Endodermal cell (in vitro differentiated cells): ENCODE results near the gene GAN. TPM values are rescaled to one million over a fixed set of nuclear protein-coding genes. Genes with fewer than 3 reads are reported as not detected.

Experiments
- DNase-seq: peaks from one replicate; pipeline ENCODE4 v3.0.0-alpha.2; 2017
- H3K27ac ChIP-seq: 2 replicates; pipeline ENCODE4 v1.5.1; 2013; ENCODE audit warnings: mild to moderate bottlenecking, low read depth, low read length, moderate library complexity
- H3K27me3 ChIP-seq: 2 replicates; pipeline ENCODE4 v1.6.1; 2013; ENCODE audit warnings: mild to moderate bottlenecking, low read length, moderate library complexity; ENCODE audit not compliant: insufficient read depth, control insufficient read depth, poor library complexity, severe bottlenecking
- H3K36me3 ChIP-seq: 2 replicates; pipeline ENCODE4 v1.7.0; 2013; ENCODE audit warnings: mild to moderate bottlenecking, low read length, moderate library complexity; ENCODE audit not compliant: control insufficient read depth, insufficient read depth
- H3K4me1 ChIP-seq: one replicate; pipeline ENCODE4 v1.7.0; 2013; ENCODE audit warnings: low read length; ENCODE audit not compliant: control insufficient read depth, insufficient read depth
- H3K4me3 ChIP-seq: 2 replicates; pipeline ENCODE4 v1.5.1; 2013; ENCODE audit warnings: mild to moderate bottlenecking, low read length, moderate library complexity
- H3K9ac ChIP-seq: 2 replicates; pipeline ENCODE4 v1.6.1; 2013; ENCODE audit warnings: mild to moderate bottlenecking, low read length, moderate library complexity; ENCODE audit not compliant: poor library complexity, severe bottlenecking; ENCODE audit errors: extremely low read depth
- H3K9me3 ChIP-seq: 2 replicates; pipeline ENCODE4 v1.6.1; 2013; ENCODE audit warnings: mild to moderate bottlenecking, low read length, moderate library complexity; ENCODE audit not compliant: control insufficient read depth
- H3K27ac Mint-ChIP-seq: 2 replicates; pipeline ENCODE4 v1.8.0; 2020; ENCODE audit warnings: mixed read lengths
- H3K27me3 Mint-ChIP-seq: 2 replicates; pipeline ENCODE4 v1.8.0; 2021; ENCODE audit warnings: mild to moderate bottlenecking, mixed read lengths; ENCODE audit not compliant: insufficient read depth
- H3K36me3 Mint-ChIP-seq: 2 replicates; pipeline ENCODE4 v1.8.0; 2020; ENCODE audit warnings: low read depth, mixed read lengths
- H3K4me1 Mint-ChIP-seq: 2 replicates; pipeline ENCODE4 v1.8.0; 2020; ENCODE audit warnings: mixed read lengths
- H3K4me3 Mint-ChIP-seq: 2 replicates; pipeline ENCODE4 v1.8.0; 2020; ENCODE audit warnings: mild to moderate bottlenecking, moderate library complexity, mixed read lengths
- H3K9me3 Mint-ChIP-seq: 2 replicates; pipeline ENCODE4 v1.8.0; 2020; ENCODE audit warnings: mild to moderate bottlenecking, mixed read lengths
- CTCF ChIP-seq: fragments of 200-600 bp; sonication (generic); conservative IDR thresholded peaks from 2 replicates; pipeline ENCODE4 v1.5.0; 2021; ENCODE audit warnings: antibody characterized with exemption, mild to moderate bottlenecking
- WGBS, 2 experiments: methylation state at CpG; one replicate each; pipeline versions ENCODE4 v1.1.5 to v1.1.7; 2013; ENCODE audit warnings: missing lambda C conversion rate in 2 of 2, mixed read lengths in 1 of 2; ENCODE audit not compliant: insufficient coverage in 1 of 2, insufficient read length in 1 of 2; 5-methylcytosine and 5-hydroxymethylcytosine counted together
- total RNA-seq, 2 donors: library from RNA; stranded (reverse); fragmentation: NEBNext Ultra II Directional in 1 of 2; extraction: Animal tissue kit (Norgen Biotek cat#: 25700) in 1 of 2; gene quantifications; 2 replicates in 1 of 2; 3 replicates in 1 of 2; pipeline ENCODE4 v1.2.1, GENCODE V29; 2021

GAN gene
- total RNA-seq, 2 donors from 2014 or later: 23.4 to 28.9 TPM

GRCh38 chr16:81273223-81273950 is 41.4 kb upstream of the GAN start:
- H3K9me3 Mint-ChIP-seq: no peaks in the 10 kb centered on the region
- no peaks in the 10 kb centered on the region for H3K27me3 Mint-ChIP-seq
- H3K27ac Mint-ChIP-seq: no peak overlapping the region
- no peaks in the 10 kb centered on the region for H3K27me3 ChIP-seq
- H3K36me3 Mint-ChIP-seq: no peaks in the 10 kb centered on the region
- no peaks in the 10 kb centered on the region for H3K36me3 ChIP-seq
- H3K4me3 ChIP-seq: no peak overlapping the region
- 85 to 98% methylated on average over 6 to 10 of the region's 10 CpGs for WGBS, 2 experiments
- no peaks in the 10 kb centered on the region for H3K4me1 Mint-ChIP-seq
- no peak overlapping the region for H3K9ac ChIP-seq
- H3K9me3 ChIP-seq: no peaks in the 10 kb centered on the region
- H3K4me3 Mint-ChIP-seq: no peak overlapping the region
- H3K27ac ChIP-seq: no peak overlapping the region
- no peaks in the 10 kb centered on the region for H3K4me1 ChIP-seq
- TF ChIP-seq CTCF: no peak
- DNase-seq: no peak

DNA sequence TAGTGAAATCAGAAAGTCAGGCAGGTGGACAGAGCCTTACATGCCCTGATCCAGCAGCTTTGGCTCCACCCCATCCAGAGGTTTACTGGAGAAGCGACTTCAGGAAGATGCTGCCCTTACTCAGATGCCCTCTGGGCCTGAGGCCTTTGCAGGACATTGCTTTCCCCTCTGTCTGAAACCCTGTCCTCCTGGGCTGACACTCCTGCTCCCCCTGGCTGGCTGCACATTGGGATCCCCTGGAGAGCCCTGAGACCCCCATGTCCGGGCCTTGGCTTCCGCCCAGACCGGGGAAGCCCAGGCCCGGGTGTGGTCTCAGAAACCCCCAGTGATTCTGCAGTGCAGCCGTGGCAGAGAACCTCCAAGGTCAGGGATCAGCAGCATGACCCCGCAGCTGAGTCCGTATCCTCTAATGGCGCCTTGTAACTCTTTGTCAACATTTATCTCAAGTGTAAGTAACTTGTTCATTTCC is 39.7 kb upstream of the GAN start:
- no peaks in the 10 kb centered on the region for H3K27me3 Mint-ChIP-seq
- no peak overlapping the region for H3K27ac ChIP-seq
- H3K36me3 Mint-ChIP-seq: no peaks in the 10 kb centered on the region
- WGBS, 2 experiments: 91 to 95% methylated on average over 5 to 9 of the region's 9 CpGs
- no peaks in the 10 kb centered on the region for H3K4me1 Mint-ChIP-seq
- H3K4me3 Mint-ChIP-seq: no peak overlapping the region
- H3K9ac ChIP-seq: no peak overlapping the region
- no peak overlapping the region for H3K27ac Mint-ChIP-seq
- TF ChIP-seq CTCF: no peak
- no peaks in the 10 kb centered on the region for H3K9me3 Mint-ChIP-seq
- no peak for DNase-seq
- H3K9me3 ChIP-seq: no peaks in the 10 kb centered on the region
- no peaks in the 10 kb centered on the region for H3K36me3 ChIP-seq
- H3K4me3 ChIP-seq: no peak overlapping the region
- H3K27me3 ChIP-seq: no peaks in the 10 kb centered on the region
- no peaks in the 10 kb centered on the region for H3K4me1 ChIP-seq

DNA sequence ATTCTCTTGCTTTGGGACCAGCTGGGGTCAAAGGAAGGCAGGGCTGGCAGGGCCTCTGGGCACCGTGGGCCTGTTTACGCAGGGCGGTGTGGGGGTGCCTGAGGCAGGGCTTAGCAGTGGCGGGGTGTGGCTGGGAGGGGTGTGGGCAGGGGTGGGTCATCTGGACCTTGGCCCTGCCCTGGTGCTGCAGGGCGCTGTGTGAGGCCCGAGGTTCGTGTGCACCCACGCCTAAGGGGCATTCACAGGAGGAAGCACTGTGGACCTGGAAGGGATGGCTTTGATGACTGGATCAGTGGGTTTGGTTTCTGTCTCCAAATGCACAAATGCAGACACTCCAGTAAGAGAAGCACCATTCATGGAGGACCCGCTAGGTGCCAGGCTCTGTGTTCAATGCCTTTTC is 39.0 kb upstream of the GAN start:
- H3K27me3 ChIP-seq: no peaks in the 10 kb centered on the region
- H3K4me1 Mint-ChIP-seq: no peaks in the 10 kb centered on the region
- H3K36me3 ChIP-seq: no peaks in the 10 kb centered on the region
- H3K27me3 Mint-ChIP-seq: no peaks in the 10 kb centered on the region
- 95 to 99% methylated on average over 8 to 9 of the region's 9 CpGs for WGBS, 2 experiments
- H3K4me3 Mint-ChIP-seq: no peak overlapping the region
- H3K27ac Mint-ChIP-seq: no peak overlapping the region
- DNase-seq: no peak
- no peak overlapping the region for H3K27ac ChIP-seq
- no peaks in the 10 kb centered on the region for H3K36me3 Mint-ChIP-seq
- no peaks in the 10 kb centered on the region for H3K9me3 Mint-ChIP-seq
- no peaks in the 10 kb centered on the region for H3K9me3 ChIP-seq
- no peaks in the 10 kb centered on the region for H3K4me1 ChIP-seq
- no peak overlapping the region for H3K4me3 ChIP-seq
- TF ChIP-seq CTCF: no peak
- no peak overlapping the region for H3K9ac ChIP-seq
